Measurements from ENCODE around the gene LNPEP.

The LNPEP gene

DNA sequence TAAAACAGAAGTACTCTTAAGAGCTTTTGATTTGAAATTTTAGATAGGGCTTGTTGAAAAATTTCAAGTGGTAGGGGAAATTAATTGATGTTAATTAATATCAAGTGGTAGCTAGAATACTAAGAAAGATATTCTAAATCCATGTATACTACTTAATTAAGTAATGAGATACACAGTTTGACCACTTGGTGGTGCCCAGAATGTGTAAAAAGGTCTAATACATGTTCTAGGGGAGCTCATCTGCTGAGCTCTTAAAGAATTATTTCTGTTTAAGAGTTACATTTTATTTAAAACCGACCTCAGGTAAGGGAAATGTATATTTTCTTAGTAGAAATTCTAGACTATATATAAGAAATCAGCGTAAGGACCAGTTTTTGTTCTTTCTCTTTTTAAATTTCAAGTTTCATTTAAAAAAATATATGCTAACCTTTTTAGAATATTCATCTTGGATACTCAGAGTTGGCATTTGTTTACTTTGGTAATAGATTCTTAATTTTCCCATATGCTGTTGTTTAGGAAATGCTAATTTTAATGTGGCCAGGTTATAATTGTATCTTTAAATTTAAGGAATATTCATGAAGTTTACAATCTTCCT is 61.5 kb downstream of the LNPEP start:
- no peaks in the 10 kb centered on the region for H3K27me3 ChIP-seq
- intact Hi-C loops (cut with DNase I; ENCODE audit: low total_unique reads), result loop anchor here (10.0 kb wide), 1 partner anchor 133 kb away; no protein-coding TSS in a partner anchor
- no peak overlapping the region for H3K27ac ChIP-seq
- DNase-seq, result no peak
- no peaks in the 10 kb centered on the region for H3K4me1 ChIP-seq
- TF ChIP-seq, protein P1, sequence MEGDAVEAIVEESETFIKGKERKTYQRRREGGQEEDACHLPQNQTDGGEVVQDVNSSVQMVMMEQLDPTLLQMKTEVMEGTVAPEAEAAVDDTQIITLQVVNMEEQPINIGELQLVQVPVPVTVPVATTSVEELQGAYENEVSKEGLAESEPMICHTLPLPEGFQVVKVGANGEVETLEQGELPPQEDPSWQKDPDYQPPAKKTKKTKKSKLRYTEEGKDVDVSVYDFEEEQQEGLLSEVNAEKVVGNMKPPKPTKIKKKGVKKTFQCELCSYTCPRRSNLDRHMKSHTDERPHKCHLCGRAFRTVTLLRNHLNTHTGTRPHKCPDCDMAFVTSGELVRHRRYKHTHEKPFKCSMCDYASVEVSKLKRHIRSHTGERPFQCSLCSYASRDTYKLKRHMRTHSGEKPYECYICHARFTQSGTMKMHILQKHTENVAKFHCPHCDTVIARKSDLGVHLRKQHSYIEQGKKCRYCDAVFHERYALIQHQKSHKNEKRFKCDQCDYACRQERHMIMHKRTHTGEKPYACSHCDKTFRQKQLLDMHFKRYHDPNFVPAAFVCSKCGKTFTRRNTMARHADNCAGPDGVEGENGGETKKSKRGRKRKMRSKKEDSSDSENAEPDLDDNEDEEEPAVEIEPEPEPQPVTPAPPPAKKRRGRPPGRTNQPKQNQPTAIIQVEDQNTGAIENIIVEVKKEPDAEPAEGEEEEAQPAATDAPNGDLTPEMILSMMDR (IDR thresholded peaks at IDR 0.05), result peak; percentile 29 to 42
- H3K4me3 ChIP-seq, result no peak overlapping the region
- peaks cover 13 to 50% (median 31%) of the 10 kb centered on the region in 3 donors for H3K36me3 ChIP-seq
- H3K9me3 ChIP-seq, result no peaks in the 10 kb centered on the region

DNA sequence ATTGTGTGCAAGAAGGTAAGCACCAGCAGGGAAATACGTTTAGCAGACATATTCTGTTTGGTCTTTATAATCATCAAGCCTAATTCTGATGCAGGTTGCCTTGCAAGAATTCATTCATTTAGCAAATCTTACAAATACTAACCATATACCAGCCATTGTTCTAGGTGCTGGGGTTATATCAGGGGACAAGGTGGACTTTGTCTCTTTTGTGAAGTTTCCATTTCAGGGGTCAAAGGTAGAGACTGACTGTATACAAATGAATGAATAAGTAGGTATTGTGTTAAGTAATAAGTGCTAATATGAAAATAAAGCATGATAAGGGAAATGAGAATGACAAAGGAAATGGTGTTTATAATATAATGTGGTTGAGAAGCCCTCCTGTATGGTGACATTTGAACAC is 64.0 kb downstream of the LNPEP start:
- Histone ChIP-seq H3K4me1 (no peaks in the 10 kb centered on the region), H3K27ac (no peak overlapping the region), H3K4me3 (no peak overlapping the region), H3K27me3 (no peaks in the 10 kb centered on the region), H3K9me3 (no peaks in the 10 kb centered on the region), H3K36me3 (peaks cover 2 to 46% (median 33%) of the 10 kb centered on the region in 3 donors)
- intact Hi-C loops (cut with DNase I; ENCODE audit: low total_unique reads), result loop anchor here (10.0 kb wide), 1 partner anchor 135 kb away; no protein-coding TSS in a partner anchor
- TF ChIP-seq, protein P1 (IDR thresholded peaks at IDR 0.05), result no peak
- no peak for DNase-seq

DNA sequence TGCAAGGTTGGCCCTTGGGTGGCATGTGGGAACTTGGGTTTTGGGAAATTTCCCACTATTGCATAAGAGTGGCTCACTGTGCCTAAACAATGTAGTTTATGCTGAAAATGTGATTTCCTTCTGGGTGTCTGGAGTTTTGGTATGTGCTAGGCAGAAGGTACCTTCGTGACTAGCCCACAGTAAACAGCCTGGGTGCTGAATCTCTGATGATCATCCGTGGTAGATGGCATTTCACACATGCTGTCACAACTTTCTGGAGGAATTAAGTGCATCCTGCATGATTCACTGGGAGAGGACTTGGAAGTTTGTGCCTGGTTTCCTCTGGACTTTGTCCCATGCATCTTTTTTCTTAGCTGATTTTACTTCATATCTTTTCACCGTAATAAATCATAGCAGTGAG is 64.5 kb downstream of the LNPEP start:
- no peak for DNase-seq
- Histone ChIP-seq H3K4me3 (no peak overlapping the region), H3K27ac (no peak overlapping the region), H3K9me3 (no peaks in the 10 kb centered on the region), H3K4me1 (no peaks in the 10 kb centered on the region), H3K36me3 (peaks cover 0 to 47% (median 38%) of the 10 kb centered on the region in 3 donors), H3K27me3 (no peaks in the 10 kb centered on the region)
- intact Hi-C loops (cut with DNase I; ENCODE audit: low total_unique reads), result no loop called here
- TF ChIP-seq, protein P1 (IDR thresholded peaks at IDR 0.05), result no peak

DNA sequence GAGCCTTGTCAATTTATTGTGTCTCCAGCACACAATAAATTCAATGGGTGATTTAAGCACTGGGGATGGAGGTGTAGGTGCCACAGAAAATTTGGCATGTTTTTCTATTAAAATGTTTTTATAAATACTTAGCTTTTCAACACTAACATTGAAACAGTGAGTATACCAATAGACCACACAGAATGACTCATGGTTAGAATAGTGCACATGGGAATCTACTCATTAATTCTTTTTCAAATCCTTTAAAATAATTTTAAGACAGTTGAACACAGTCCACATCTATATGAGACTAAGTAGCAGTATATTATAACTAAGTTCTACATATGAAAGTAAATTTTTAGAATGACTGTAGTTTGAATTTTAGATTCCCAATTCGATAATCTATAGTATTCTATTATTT is 67.1 kb downstream of the LNPEP start:
- intact Hi-C loops (cut with DNase I; ENCODE audit: low total_unique reads), result no loop called here
- H3K4me3 ChIP-seq, result no peak overlapping the region
- H3K9me3 ChIP-seq, result no peaks in the 10 kb centered on the region
- no peaks in the 10 kb centered on the region for H3K4me1 ChIP-seq
- H3K27me3 ChIP-seq, result no peaks in the 10 kb centered on the region
- no peak for DNase-seq
- H3K27ac ChIP-seq, result no peak overlapping the region
- TF ChIP-seq, protein P1 (IDR thresholded peaks at IDR 0.05), result no peak
- H3K36me3 ChIP-seq, result peaks cover 4 to 64% (median 42%) of the 10 kb centered on the region in 3 donors

DNA sequence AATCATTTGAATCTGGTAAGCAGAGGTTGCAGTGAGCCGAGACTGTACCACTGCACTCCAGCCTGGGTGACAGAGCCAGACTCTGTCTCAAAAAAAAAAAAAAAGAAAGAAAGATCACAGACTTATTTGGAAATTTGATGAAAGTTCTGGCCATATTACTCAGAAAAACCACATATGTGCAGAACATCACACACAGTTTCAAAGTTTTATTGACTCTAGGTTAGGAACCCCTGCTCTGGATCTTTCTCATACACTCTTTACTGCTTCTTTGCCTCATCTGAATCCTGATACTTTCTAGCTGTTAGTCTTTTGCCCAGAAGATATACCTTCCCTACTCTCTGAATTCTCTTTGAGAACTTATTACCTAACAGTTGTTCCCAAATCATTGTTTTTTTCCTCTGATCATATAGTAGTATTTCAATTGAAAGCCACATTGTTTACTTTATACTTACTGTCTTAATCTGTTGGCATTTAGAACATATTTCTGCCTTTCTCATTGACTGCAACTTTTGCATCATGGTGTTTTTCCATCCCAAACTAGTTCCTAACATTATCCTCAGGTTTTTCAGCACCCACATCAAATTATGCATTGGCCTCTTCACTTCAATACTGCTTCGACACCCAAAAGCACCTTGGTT is 68.7 kb downstream of the LNPEP start:
- TF ChIP-seq, protein P1 (IDR thresholded peaks at IDR 0.05), result no peak
- Histone ChIP-seq H3K4me1 (no peaks in the 10 kb centered on the region), H3K4me3 (no peak overlapping the region), H3K27me3 (no peaks in the 10 kb centered on the region), H3K9me3 (no peaks in the 10 kb centered on the region), H3K36me3 (peaks cover 4 to 52% (median 42%) of the 10 kb centered on the region in 3 donors), H3K27ac (no peak overlapping the region)
- DNase-seq, result no peak
- intact Hi-C loops (cut with DNase I; ENCODE audit: low total_unique reads), result no loop called here
